HG03354 (cell line): ENCODE measurements around the gene NOP56.
"Not testable (repeated sequence)": the region's sequence is repeated elsewhere in the genome, so short reads cannot be mapped to it uniquely, and the experiment has no call there.

Experiments
- ATAC-seq: cut with Tn5 transposase; IDR thresholded peaks from one replicate; pipeline ENCODE4 v1.9.1; 2021; ENCODE audit warnings: mild to moderate bottlenecking; ENCODE audit not compliant: unreplicated experiment, poor library complexity, severe bottlenecking

Gene NOP56

GRCh38 chr20:2673453-2673852 is 21.0 kb downstream of the NOP56 start:
- ATAC-seq: no peak

- ATAC-seq: no peak
Observed at GRCh38 chr20:2680046-2680445, 27.6 kb downstream of the NOP56 start.

GRCh38 chr20:2682040-2682439 is 29.6 kb downstream of the NOP56 start:
- not testable (repeated sequence) for ATAC-seq

- ATAC-seq: not testable (repeated sequence)
Observed at GRCh38 chr20:2684817-2685216, 32.4 kb downstream of the NOP56 start.

GRCh38 chr20:2687514-2687913 is 35.1 kb downstream of the NOP56 start:
- no peak for ATAC-seq

GRCh38 chr20:2688041-2688591 is 35.7 kb downstream of the NOP56 start:
- no peak for ATAC-seq

GRCh38 chr20:2690213-2690612 is 37.8 kb downstream of the NOP56 start:
- ATAC-seq: no peak

- no peak for ATAC-seq
Observed at GRCh38 chr20:2690718-2691117, 38.3 kb downstream of the NOP56 start.

- ATAC-seq: no peak
Observed at GRCh38 chr20:2691127-2691526, 38.7 kb downstream of the NOP56 start.

GRCh38 chr20:2691663-2692035 is 39.2 kb downstream of the NOP56 start:
- no peak for ATAC-seq

- no peak for ATAC-seq
Observed at GRCh38 chr20:2692036-2692885, 39.8 kb downstream of the NOP56 start, which contains the start of gene EBF4. TSS of gene EBF4 (plus strand) at chr20:2692780. CDS start at chr20:2693646, 866 bp downstream.

GRCh38 chr20:2692886-2693285 is 40.5 kb downstream of the NOP56 start:
- no peak for ATAC-seq

GRCh38 chr20:2693286-2694007 is 41.0 kb downstream of the NOP56 start:
- ATAC-seq: no peak

GRCh38 chr20:2694008-2694471 is 41.6 kb downstream of the NOP56 start:
- ATAC-seq: no peak

- ATAC-seq: no peak
Observed at GRCh38 chr20:2694519-2694918, 42.1 kb downstream of the NOP56 start.

GRCh38 chr20:2695206-2695983 is 43.0 kb downstream of the NOP56 start:
- ATAC-seq: no peak

GRCh38 chr20:2695984-2696525 is 43.6 kb downstream of the NOP56 start:
- ATAC-seq: not testable (repeated sequence)

GRCh38 chr20:2696646-2697045 is 44.2 kb downstream of the NOP56 start:
- no peak for ATAC-seq

- no peak for ATAC-seq
Observed at GRCh38 chr20:2697768-2698167, 45.3 kb downstream of the NOP56 start.
